ENCODE data around the gene POLR3K. TPM values are rescaled to one million over a fixed set of nuclear protein-coding genes. Genes with fewer than 3 reads are reported as not detected.
A peak's percentile ranks its signal among the peaks of the same experiment; 100 is the strongest.

Gene POLR3K
- total RNA-seq, 1 donor from 2014 or later, result 26.5 TPM

GRCh38 chr16:71540-72401 is 18.4 kb upstream of the POLR3K start:
- ATAC-seq (ENCODE audit: low read depth) (no peak), DNase-seq (no peak)
- ChIA-PET CTCF (interaction anchor here (1.4 to 5.2 kb wide), 3 partner anchors 13 to 35 kb away, joined by 3 to 32 read pairs (median 3); no protein-coding TSS in a partner anchor), POLR2A (interaction anchor here (0.6 to 1.7 kb wide), 3 partner anchors 18 to 19 kb away, joined by 3 to 4 read pairs (median 4); partner anchors contain the start of genes POLR3K and SNRNP25)
- TF ChIP-seq CTCF (IDR thresholded peaks at IDR 0.05), result no peak
- peaks cover 20% of the 10 kb centered on the region for H3K27me3 Mint-ChIP-seq
- intact Hi-C loops (cut with micrococcal nuclease), result no loop called here
- peak overlapping the region; percentile 53 for H3K4me3 Mint-ChIP-seq
- H3K4me1 Mint-ChIP-seq, result peaks cover 19% of the 10 kb centered on the region
- H3K9me3 Mint-ChIP-seq, result no peaks in the 10 kb centered on the region
- H3K36me3 Mint-ChIP-seq (ENCODE audit: low read depth), result no peaks in the 10 kb centered on the region
- no peak overlapping the region for H3K27ac Mint-ChIP-seq

- Mint-ChIP-seq H3K27ac (no peak overlapping the region), H3K9me3 (no peaks in the 10 kb centered on the region), H3K36me3 (ENCODE audit: low read depth) (no peaks in the 10 kb centered on the region), H3K4me1 (peaks cover 13% of the 10 kb centered on the region), H3K27me3 (peaks cover 20% of the 10 kb centered on the region), H3K4me3 (peak overlapping the region; percentile 53)
- intact Hi-C loops (cut with micrococcal nuclease), result no loop called here
- no peak for TF ChIP-seq CTCF (IDR thresholded peaks at IDR 0.05)
- DNase-seq, result no peak
- no peak for ATAC-seq (ENCODE audit: low read depth)
- POLR2A ChIA-PET, result interaction anchor here (0.6 to 1.1 kb wide), 2 partner anchors 18 to 19 kb away, joined by 3 to 4 read pairs; partner anchors contain the start of genes POLR3K and SNRNP25
- CTCF ChIA-PET, result interaction anchor here (1.6 to 5.2 kb wide), 2 partner anchors 25 to 36 kb away, joined by 5 to 32 read pairs; no protein-coding TSS in a partner anchor
Measured at GRCh38 chr16:71210-71539, 17.8 kb upstream of the POLR3K start.

DNA sequence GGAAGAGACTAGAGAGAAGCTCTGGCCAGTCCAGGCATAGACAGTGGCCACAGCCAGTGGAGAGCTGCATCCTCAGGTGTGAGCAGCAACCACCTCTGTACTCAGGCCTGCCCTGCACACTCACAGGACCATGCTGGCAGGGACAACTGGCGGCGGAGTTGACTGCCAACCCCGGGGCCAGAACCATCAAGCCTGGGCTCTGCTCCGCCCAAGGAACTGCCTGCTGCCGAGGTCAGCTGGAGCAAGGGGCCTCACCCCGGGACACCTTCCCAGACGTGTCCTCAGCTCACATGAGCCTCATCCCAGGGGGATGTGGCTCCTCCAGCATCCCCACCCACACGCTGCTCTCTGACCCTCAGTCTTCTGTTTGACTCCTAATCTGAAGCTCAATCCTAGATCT is 15.8 kb upstream of the POLR3K start:
- no peak for TF ChIP-seq CTCF (IDR thresholded peaks at IDR 0.05)
- H3K27me3 Mint-ChIP-seq, result peaks cover 20% of the 10 kb centered on the region
- intact Hi-C loops (cut with micrococcal nuclease), result no loop called here
- ChIA-PET POLR2A (no interaction called here), CTCF (interaction anchor here (1.4 to 5.2 kb wide), 2 partner anchors 16 to 27 kb away, joined by 4 to 32 read pairs; partner anchors contain the start of gene POLR3K)
- peaks cover 11% of the 10 kb centered on the region for H3K4me1 Mint-ChIP-seq
- no peaks in the 10 kb centered on the region for H3K9me3 Mint-ChIP-seq
- DNase-seq (no peak), ATAC-seq (ENCODE audit: low read depth) (no peak)
- H3K4me3 Mint-ChIP-seq, result no peak overlapping the region
- no peaks in the 10 kb centered on the region for H3K36me3 Mint-ChIP-seq (ENCODE audit: low read depth)
- H3K27ac Mint-ChIP-seq, result no peak overlapping the region

DNA sequence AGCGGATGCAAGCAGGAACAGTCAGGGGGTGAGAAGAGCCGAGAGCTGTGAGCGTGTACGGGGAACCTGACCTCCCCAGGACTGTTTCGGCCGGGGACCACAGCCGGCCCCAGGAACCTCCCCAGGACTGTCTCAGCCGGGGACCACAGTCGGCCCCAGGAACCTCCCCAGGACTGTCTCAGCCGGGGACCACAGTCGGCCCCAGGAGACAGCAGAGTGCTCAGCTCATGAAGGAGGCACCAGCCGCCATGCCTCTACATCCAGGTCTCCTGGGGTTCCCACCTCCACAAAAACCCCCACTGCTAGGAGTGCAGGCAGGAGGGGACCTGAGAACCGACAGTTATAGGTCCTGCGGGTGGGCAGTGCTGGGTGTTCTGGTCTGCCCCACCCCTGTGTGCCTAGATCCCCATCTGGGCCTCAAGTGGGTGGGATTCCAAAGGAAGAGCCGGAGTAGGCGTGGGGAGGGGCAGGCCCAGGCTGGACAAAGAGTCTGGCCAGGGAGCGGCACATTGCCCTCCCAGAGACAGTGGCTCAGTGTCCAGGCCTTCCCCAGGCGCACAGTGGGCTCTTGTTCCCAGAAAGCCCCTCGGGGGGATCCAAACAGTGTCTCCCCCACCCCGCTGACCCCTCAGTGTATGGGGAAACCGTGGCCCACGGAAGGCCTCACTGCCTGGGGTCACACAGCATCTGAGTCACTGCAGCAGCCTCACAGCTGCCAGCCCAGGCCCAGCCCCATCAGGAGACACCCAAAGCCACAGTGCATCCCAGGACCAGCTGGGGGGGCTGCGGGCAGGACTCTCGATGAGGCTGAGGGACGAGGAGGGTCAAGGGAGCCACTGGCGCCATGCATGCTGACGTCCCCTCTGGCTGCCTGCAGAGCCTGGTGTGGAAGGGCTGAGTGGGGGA is 14.7 kb upstream of the POLR3K start:
- ATAC-seq (ENCODE audit: low read depth) (no peak), DNase-seq (no peak)
- H3K27me3 Mint-ChIP-seq, result peaks cover 15% of the 10 kb centered on the region
- H3K4me1 Mint-ChIP-seq, result peaks cover 11% of the 10 kb centered on the region
- CTCF ChIA-PET, result interaction anchor here (1.4 to 8.1 kb wide), 3 partner anchors 15 to 28 kb away, joined by 4 to 218 read pairs (median 32); partner anchors contain the start of gene POLR3K
- TF ChIP-seq CTCF (IDR thresholded peaks at IDR 0.05), result no peak
- no peak overlapping the region for H3K27ac Mint-ChIP-seq
- no peaks in the 10 kb centered on the region for H3K36me3 Mint-ChIP-seq (ENCODE audit: low read depth)
- H3K4me3 Mint-ChIP-seq, result no peak overlapping the region
- POLR2A ChIA-PET, result interaction anchor here (0.6 kb wide), 1 partner anchor 17 kb away, joined by 3 read pairs; no protein-coding TSS in a partner anchor
- intact Hi-C loops (cut with micrococcal nuclease), result no loop called here
- no peaks in the 10 kb centered on the region for H3K9me3 Mint-ChIP-seq
